DND-41 (cell line): ENCODE results near the gene SH3RF3.

Experiments
- EZH2 ChIP-seq: IDR thresholded peaks from 3 replicates; pipeline ENCODE4 v1.6.1; 2012; ENCODE audit warnings: borderline replicate concordance, low read depth, mild to moderate bottlenecking, moderate library complexity, low read length, inconsistent platforms; ENCODE audit not compliant: severe bottlenecking
- TF ChIP-seq, protein P1 (sequence below): IDR thresholded peaks from 2 replicates; pipeline ENCODE4 v1.5.1; 2012; ENCODE audit warnings: borderline replicate concordance, low read length, moderate library complexity, mild to moderate bottlenecking; ENCODE audit not compliant: poor library complexity, severe bottlenecking; ENCODE audit errors: extremely low read depth

DNA sequence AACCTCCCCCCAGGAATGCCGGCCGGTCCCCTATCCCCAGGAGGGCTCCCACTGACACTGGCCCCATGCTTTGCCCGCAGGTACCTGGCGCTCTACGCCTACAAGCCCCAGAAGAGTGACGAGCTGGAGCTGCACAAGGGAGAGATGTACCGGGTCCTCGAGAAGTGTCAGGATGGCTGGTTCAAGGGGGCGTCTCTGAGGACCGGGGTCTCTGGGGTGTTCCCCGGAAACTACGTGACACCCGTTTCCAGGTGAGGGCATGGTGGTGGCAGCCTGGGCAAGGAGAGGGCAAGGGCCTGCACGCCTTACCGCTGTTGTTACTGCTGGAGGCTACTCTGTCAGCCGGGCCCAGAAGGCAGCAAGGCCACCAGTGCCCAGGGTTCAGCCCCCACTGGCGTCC lies 303.4 kb downstream of the SH3RF3 start:
- TF ChIP-seq EZH2: no peak
- TF ChIP-seq, protein P1, sequence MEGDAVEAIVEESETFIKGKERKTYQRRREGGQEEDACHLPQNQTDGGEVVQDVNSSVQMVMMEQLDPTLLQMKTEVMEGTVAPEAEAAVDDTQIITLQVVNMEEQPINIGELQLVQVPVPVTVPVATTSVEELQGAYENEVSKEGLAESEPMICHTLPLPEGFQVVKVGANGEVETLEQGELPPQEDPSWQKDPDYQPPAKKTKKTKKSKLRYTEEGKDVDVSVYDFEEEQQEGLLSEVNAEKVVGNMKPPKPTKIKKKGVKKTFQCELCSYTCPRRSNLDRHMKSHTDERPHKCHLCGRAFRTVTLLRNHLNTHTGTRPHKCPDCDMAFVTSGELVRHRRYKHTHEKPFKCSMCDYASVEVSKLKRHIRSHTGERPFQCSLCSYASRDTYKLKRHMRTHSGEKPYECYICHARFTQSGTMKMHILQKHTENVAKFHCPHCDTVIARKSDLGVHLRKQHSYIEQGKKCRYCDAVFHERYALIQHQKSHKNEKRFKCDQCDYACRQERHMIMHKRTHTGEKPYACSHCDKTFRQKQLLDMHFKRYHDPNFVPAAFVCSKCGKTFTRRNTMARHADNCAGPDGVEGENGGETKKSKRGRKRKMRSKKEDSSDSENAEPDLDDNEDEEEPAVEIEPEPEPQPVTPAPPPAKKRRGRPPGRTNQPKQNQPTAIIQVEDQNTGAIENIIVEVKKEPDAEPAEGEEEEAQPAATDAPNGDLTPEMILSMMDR: no peak
